Esophagus squamous epithelium (tissue), 4 donors: ENCODE measurements around the gene PLOD3.
"Not testable (repeated sequence)": the region's sequence is repeated elsewhere in the genome, so short reads cannot be mapped to it uniquely, and the experiment has no call there.

Experiments
- POLR2A ChIP-seq, 4 donors: fragments of 450-650 bp; IDR thresholded peaks; one replicate each; pipeline ENCODE4 v1.6.1; 2017; ENCODE audit warnings: antibody characterized with exemption in 4 of 4, mild to moderate bottlenecking in 4 of 4, moderate library complexity in 3 of 4
- TF ChIP-seq, protein P1 (sequence below), 6 experiments: fragments of 450-650 bp in 4 of 6; fragments of 200-600 bp in 2 of 6; sonication (generic) in 2 of 6; IDR thresholded peaks; one replicate each; pipeline ENCODE4 v1.5.1; 2016 to 2019; ENCODE audit warnings: antibody characterized with exemption in 6 of 6, mild to moderate bottlenecking in 4 of 6, moderate library complexity in 4 of 6

- TF ChIP-seq, protein P1, sequence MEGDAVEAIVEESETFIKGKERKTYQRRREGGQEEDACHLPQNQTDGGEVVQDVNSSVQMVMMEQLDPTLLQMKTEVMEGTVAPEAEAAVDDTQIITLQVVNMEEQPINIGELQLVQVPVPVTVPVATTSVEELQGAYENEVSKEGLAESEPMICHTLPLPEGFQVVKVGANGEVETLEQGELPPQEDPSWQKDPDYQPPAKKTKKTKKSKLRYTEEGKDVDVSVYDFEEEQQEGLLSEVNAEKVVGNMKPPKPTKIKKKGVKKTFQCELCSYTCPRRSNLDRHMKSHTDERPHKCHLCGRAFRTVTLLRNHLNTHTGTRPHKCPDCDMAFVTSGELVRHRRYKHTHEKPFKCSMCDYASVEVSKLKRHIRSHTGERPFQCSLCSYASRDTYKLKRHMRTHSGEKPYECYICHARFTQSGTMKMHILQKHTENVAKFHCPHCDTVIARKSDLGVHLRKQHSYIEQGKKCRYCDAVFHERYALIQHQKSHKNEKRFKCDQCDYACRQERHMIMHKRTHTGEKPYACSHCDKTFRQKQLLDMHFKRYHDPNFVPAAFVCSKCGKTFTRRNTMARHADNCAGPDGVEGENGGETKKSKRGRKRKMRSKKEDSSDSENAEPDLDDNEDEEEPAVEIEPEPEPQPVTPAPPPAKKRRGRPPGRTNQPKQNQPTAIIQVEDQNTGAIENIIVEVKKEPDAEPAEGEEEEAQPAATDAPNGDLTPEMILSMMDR (IDR thresholded peaks at IDR 0.05) = not testable (repeated sequence)
- not testable (repeated sequence) for TF ChIP-seq POLR2A (IDR thresholded peaks at IDR 0.05)
These were observed 35.8 kb upstream of the PLOD3 start for GRCh38 chr7:101253199-101253598.
